NCI-H187 treated with DMSO at 0.1 percent for 48 hours (cell line): Measurements from ENCODE around the gene GLYATL1.

Source experiments
- DNase-seq: peaks from one replicate; lab custom pipeline; 2025; lab: John Stamatoyannopoulos, UW

GLYATL1 gene

DNA sequence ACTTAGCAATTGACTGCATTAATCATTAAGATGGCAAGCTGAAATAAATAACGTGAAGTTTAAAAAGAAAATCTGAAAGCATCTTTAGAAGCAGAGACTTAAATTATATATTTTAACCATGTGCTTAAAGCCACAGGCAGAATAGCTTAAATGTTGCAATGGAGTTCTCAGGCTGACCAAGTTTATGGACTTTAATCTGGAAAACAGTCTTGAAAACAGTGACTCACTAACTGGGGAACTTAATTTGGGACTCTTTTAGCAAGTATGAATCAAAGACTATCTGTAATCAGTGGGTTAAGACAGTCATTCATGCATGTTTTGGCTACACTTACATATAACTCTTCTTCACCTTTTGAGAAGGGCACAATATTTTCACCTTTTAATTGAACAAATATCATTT, 12.6 kb upstream of the GLYATL1 start:
- no peak for DNase-seq

DNA sequence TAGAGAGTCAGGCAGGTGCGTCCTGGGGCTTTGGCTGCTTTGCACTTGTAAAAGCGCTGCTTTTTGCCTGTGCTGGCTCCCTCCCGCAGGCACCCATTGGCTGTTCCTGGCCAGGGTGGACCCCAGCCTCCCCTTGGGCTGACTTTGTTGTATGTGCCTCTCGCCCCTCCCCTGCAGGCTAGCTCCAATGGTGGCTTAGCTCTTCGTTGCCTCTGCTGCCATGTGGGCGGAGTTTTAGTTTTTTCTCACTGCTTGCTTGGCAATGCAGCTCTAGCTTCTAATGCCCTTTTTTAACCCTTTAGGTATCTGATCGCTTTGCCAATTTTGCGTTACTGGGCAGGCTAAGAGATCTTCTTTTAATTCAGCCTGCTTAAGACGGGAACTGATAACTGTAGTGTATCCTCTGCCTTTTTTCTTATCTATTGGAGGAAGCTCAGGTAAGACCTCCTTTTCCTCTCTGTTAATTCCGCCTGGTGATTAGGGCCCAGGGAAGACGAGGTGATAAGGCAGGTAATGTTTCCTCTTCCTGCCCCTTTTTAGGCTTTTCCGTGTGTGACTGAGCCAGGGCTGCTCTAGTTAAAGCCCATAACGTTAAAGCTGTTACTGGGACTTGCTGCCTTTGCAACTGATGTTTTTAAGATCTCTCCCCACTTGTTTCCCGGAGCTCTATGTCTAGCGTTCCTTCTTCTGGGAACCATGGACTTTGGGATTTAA, 11.7 kb upstream of the GLYATL1 start:
- no peak for DNase-seq

GRCh38 chr11:58928107-58928499, 11.2 kb upstream of the GLYATL1 start:
- DNase-seq: no peak

DNA sequence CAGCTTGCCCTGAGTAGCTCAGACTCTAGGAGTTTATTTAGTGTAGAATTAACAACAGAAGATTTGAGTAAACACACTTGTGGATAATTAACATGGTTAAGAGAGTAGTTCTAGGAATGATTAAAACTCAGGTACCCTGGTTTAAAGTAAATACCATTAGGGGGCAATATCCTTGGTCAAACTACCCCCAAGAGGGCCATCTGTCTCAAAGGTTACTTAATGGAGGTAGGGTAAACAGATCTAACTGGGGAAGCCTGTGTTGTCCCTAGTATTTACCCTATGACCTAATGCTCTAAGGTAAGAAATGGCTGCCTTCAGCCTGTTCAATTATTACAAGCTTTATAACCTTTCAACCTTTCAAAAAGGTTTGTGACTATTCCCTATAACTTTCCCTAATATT, 10.6 kb upstream of the GLYATL1 start:
- DNase-seq: no peak

- no peak for DNase-seq
Measured at GRCh38 chr11:58930926-58931325, 8.4 kb upstream of the GLYATL1 start.

DNA sequence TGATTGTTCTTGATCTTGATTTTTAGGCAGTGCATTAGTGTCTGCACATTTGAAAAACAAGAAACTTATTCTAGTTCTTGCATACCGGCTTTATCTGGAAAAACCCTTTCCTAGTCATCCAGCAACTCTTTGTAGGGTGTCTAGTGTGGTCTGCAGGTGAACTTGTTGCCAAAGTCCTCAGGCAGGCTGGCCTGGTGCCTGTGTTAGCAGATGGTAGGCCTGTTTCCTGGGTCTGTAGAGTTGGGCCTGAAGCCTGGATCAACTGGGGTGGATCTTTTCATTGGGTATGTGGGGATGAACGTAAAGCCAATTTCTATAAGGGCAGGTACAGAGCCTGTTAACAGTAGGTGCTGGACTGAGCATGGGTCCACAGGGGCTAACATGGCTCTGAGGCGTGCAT, 5.6 kb upstream of the GLYATL1 start:
- no peak for DNase-seq

- no peak for DNase-seq
Measured at GRCh38 chr11:58934945-58935513, 4.3 kb upstream of the GLYATL1 start.

- DNase-seq: no peak
Measured at GRCh38 chr11:58938398-58938797, 890 bp upstream of the GLYATL1 start.

DNA sequence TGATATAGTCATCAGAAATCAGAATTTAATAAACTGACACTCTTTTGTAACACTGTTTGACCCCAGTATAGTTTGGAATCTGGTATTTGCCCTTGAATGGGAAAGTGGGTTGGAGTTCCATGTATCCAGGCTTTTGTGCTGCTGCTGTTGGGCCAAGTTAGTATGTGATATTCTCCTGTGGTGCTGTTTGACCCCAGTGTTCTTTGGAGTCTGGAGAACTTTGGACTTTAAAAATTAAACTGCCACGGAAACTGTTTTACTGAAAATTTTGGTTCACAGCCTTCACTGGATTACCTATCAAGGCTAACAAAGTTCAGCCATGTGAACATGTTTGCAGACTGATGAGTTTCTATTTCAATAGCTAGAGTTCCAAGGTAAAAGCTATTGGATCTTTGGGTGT, 740 bp downstream of the GLYATL1 start:
- no peak for DNase-seq

DNA sequence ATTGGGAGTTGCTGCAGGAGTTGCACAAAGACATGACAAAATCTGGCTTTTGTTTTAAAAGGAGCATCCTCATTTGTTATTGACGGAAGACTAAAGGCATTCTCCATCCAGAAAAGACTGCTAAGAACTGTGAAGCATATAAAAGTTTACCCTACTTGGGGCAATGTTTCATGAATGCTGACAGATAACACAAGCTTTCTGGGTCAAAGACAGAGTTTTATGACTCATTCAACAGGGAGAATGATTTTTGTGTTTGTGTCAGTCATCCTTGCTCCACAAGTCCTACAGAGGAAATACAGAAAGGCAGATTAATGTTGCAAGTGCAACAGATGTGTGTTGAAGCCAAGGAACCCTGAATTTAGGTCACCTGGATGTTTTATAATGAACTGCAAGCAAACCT, 2.5 kb downstream of the GLYATL1 start:
- DNase-seq: no peak

GRCh38 chr11:58945663-58946062, 6.4 kb downstream of the GLYATL1 start:
- no peak for DNase-seq

DNA sequence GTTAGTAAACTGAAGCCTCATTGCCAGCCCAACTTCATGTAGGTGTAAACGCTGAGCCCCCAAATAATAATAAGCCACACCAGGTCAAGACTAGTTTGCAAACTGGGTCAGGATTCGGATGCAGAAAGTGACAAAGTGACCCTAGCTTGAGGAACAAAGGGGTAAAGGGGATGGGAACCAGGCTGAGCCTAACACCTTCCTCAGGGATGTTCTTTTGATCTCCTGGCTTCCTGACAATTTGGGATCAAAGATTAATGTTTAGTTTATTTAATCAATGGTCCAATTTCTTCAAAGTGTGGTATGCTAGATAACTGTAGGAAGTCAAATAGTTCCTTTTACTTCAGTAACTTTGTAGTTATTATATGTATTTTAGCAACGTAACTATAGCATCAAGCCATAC, 9.9 kb downstream of the GLYATL1 start:
- no peak for DNase-seq

- DNase-seq: no peak
Measured at GRCh38 chr11:58957922-58958321, 18.6 kb downstream of the GLYATL1 start.

DNA sequence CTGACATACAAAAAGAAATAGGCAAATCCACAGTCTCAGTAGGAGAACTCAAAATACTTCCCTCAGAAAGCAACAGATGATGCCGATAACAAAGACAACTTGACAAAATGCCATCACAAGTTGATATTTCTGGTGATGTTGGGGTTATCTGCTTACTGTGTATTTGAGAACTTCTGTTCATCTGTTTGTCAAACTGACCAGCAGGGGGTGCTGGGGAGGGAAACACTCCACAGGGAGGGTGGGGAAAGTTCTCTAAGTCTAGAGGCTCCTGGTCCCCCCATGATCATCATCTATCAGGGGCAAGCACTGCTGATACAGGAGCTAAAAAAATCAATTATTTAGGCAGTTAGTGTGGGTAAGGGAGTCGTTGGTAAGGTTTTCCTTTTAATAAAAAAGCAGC, 19.2 kb downstream of the GLYATL1 start:
- DNase-seq: no peak

DNA sequence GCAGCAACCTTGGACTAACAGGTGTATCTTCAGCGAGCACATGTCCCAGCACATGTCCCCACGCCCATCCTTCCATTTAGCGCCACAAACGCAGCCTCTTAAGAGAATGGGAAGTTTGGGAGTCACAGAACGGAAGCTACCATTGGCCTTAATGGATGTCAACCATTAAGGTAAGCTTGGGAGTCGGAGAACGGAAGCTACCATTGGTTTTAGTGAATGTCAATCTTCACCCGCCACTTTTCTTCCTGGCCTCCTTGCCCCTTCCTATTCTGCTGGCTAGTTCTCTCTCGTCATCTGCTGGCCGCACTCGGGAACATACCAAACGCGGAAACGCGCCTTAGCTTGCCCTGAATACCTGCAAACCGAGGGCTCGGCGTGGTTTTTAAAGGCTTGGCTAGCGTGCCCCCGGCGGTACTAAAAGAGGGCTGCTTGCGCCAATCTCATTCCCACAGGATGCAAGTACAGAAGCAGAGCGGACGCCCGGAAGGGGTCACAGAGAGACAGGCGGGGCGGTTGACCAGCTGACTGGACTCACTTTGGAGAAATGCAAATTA, 24.3 kb downstream of the GLYATL1 start:
- DNase-seq: no peak

- DNase-seq: no peak
Measured at GRCh38 chr11:58965246-58965985, 26.1 kb downstream of the GLYATL1 start.

GRCh38 chr11:58968251-58968711, 29.0 kb downstream of the GLYATL1 start:
- DNase-seq: no peak

DNA sequence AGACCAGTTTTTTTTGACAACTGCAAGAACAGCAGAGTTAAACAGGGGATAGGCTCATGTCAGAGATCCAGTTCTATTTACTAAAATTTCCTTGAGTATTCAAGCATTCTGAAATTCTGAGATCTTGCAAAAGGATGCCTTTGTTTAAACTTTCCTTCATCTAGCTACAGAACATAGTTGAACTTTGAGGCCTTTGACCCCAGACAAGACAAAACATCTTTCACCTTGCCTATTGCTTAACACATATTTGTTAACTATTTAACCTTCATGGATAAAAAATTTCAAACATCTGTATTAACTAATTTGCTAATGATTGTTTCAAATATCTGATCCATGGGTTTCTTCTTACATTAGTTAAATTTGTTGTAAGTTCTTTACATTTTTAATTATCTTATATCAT, 38.2 kb downstream of the GLYATL1 start:
- DNase-seq: no peak

DNA sequence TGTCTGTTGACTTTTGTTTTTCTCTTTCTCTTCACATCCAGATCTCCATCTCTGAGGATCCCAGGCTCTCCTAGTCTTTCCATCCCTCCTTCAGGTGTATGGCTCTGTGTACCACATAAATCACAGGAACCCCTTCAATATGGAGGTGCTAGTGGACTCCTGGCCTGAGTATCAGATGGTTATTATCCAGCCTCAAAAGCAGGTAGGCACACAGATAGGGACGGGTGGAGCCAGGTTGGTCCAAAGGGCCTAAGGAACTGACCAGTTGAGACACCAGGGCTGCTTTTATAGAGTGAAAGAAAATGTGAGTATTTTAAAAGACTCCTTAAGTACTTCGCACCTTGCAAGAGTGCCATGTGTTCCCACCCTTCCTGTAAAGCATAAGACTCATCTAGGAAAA, 39.9 kb downstream of the GLYATL1 start:
- no peak for DNase-seq

GRCh38 chr11:58980159-58980843, 41.0 kb downstream of the GLYATL1 start:
- no peak for DNase-seq

DNA sequence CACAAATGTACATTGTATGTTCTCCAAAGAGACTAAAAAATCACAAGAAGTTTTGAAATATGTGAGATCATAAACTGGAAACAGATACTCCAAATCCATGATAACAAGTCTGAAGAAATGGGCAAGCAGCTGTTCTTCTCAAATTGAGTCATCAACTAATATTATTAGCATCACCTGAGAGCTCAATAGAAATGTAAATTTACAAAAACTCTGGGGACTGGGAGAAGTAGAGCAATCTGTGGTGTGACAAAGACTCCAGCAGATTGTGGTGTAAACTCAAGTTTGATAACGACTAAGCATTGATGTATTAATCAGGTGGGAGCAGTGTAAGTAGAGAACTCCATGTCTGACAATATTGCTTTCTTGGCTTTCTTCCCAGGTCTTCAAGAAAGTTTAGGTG, 53.2 kb downstream of the GLYATL1 start:
- DNase-seq: no peak

- DNase-seq: no peak
Measured at GRCh38 chr11:58994171-58994570, 54.9 kb downstream of the GLYATL1 start.
